Uterus (tissue), 2 donors: Measurements from ENCODE around the gene MMP1.

Source experiments
- CTCF ChIP-seq, 4 experiments: fragments of 200-600 bp in 2 of 4; fragments of 450-650 bp in 2 of 4; sonication (generic) in 2 of 4; IDR thresholded peaks; one replicate each; pipeline ENCODE4 v1.5.1; 2016 to 2019; ENCODE audit warnings: antibody characterized with exemption in 4 of 4, mild to moderate bottlenecking in 2 of 4, moderate library complexity in 1 of 4
- POLR2A ChIP-seq, 2 donors: fragments of 450-650 bp; IDR thresholded peaks; one replicate each; pipeline ENCODE4 v1.6.1; 2016; ENCODE audit warnings: antibody characterized with exemption in 2 of 2, mild to moderate bottlenecking in 1 of 2, moderate library complexity in 1 of 2

- TF ChIP-seq CTCF (IDR thresholded peaks at IDR 0.05) (no peak), POLR2A (IDR thresholded peaks at IDR 0.05) (no peak)
Observed at GRCh38 chr11:102812188-102812587, 14.2 kb upstream of the MMP1 start.
